Stimulated activated CD8-positive, alpha-beta memory T cell treated with anti-CD3 and anti-CD28 coated beads, Interleukin-2, amount 100 ng/mL, for 48 hours (primary cell): ENCODE data around the gene ABCA7.
A peak's percentile ranks its signal among the peaks of the same experiment; 100 is the strongest.

ENCODE experiments used
- DNase-seq, 2 donors: peaks; one replicate each; pipeline ENCODE4 v3.0.0-alpha.2; 2020; ENCODE audit warnings: low read depth in 2 of 2

Gene ABCA7

GRCh38 chr19:1086613-1087012 lies 46.7 kb downstream of the ABCA7 start:
- DNase-seq, result no peak

- no peak for DNase-seq
Observed at GRCh38 chr19:1087813-1088415, 48.0 kb downstream of the ABCA7 start.

GRCh38 chr19:1088416-1089010 lies 48.6 kb downstream of the ABCA7 start:
- DNase-seq, result no peak

- no peak for DNase-seq
Observed at GRCh38 chr19:1089126-1089771, 49.3 kb downstream of the ABCA7 start.

- no peak for DNase-seq
Observed at GRCh38 chr19:1089891-1090290, 50.0 kb downstream of the ABCA7 start.

- no peak for DNase-seq
Observed at GRCh38 chr19:1090731-1091543, 51.0 kb downstream of the ABCA7 start.

GRCh38 chr19:1091544-1092175 lies 51.8 kb downstream of the ABCA7 start:
- no peak for DNase-seq

GRCh38 chr19:1093330-1093729 lies 53.4 kb downstream of the ABCA7 start:
- DNase-seq, result no peak

- DNase-seq, result no peak
Observed at GRCh38 chr19:1093811-1094553, 54.1 kb downstream of the ABCA7 start.

GRCh38 chr19:1094655-1094977 lies 54.7 kb downstream of the ABCA7 start:
- DNase-seq, result no peak

GRCh38 chr19:1094978-1095701 lies 55.2 kb downstream of the ABCA7 start, which contains the start of gene POLR2E:
POLR2E (minus strand) TSS chr19:1095375; CDS start chr19:1095315, 60 bp downstream.
- DNase-seq, result peak; percentile 94 to 97

- no peak for DNase-seq
Observed at GRCh38 chr19:1097810-1098176, 57.9 kb downstream of the ABCA7 start.

GRCh38 chr19:1098177-1099051 lies 58.5 kb downstream of the ABCA7 start:
- no peak for DNase-seq

GRCh38 chr19:1101337-1101698 lies 61.4 kb downstream of the ABCA7 start:
- DNase-seq, result no peak

GRCh38 chr19:1102407-1103131 lies 62.7 kb downstream of the ABCA7 start:
- DNase-seq, result peak; percentile 58 to 72

- DNase-seq, result no peak
Observed at GRCh38 chr19:1103132-1103707, 63.3 kb downstream of the ABCA7 start.

- DNase-seq, result peak; percentile 95 to 98
Observed at GRCh38 chr19:1103708-1104310, 63.9 kb downstream of the ABCA7 start, which contains the start of gene GPX4. GPX4 (plus strand) TSS chr19:1103994; CDS start chr19:1104044, 50 bp downstream.
